Mononuclear cell (primary cell): ENCODE data around the gene USP8. TPM values are rescaled to one million over a fixed set of nuclear protein-coding genes. Genes with fewer than 3 reads are reported as not detected.
"Not testable (repeated sequence)": the region's sequence is repeated elsewhere in the genome, so short reads cannot be mapped to it uniquely, and the experiment has no call there.

Source experiments
- H3K27me3 ChIP-seq: 2 replicates; pipeline ENCODE4 v1.6.0; 2011; ENCODE audit warnings: low read length, control low read depth; ENCODE audit not compliant: insufficient read depth
- H3K4me1 ChIP-seq: 2 replicates; pipeline ENCODE4 v1.5.1; 2011; ENCODE audit warnings: mild to moderate bottlenecking, low read length, control low read depth; ENCODE audit not compliant: insufficient read depth
- H3K4me3 ChIP-seq: 2 replicates; pipeline ENCODE4 v1.5.1; 2011; ENCODE audit warnings: mild to moderate bottlenecking, low read length, moderate library complexity
- H3K9me3 ChIP-seq: 2 replicates; pipeline ENCODE4 v1.5.1; 2011; ENCODE audit warnings: low read depth, mild to moderate bottlenecking, control low read depth, low read length
- total RNA-seq: library from RNA; depleted of rRNA; stranded (reverse); fragments of >200 nt; gene quantifications from one replicate; pipeline ENCODE4 v1.2.3, GENCODE V29; 2012

The USP8 gene
- 73.7 TPM for total RNA-seq

GRCh38 chr15:50424066-50424890 is at the start of gene USP8:
USP8 (plus strand) TSS chr15:50424405; CDS start chr15:50439074, 14,669 bp downstream.
- Histone ChIP-seq H3K4me1 (peaks cover 30% of the 10 kb centered on the region), H3K4me3 (peak within 1 kb of the TSS; percentile 99), H3K27me3 (no peaks in the 10 kb centered on the region), H3K9me3 (no peaks in the 10 kb centered on the region)

GRCh38 chr15:50377867-50378751 is 46.1 kb upstream of the USP8 start:
- no peaks in the 10 kb centered on the region for H3K9me3 ChIP-seq
- peaks cover 8% of the 10 kb centered on the region for H3K4me1 ChIP-seq
- H3K27me3 ChIP-seq: no peaks in the 10 kb centered on the region
- no peak overlapping the region for H3K4me3 ChIP-seq

- Histone ChIP-seq H3K4me3 (no peak overlapping the region), H3K4me1 (peaks cover 8% of the 10 kb centered on the region), H3K27me3 (no peaks in the 10 kb centered on the region), H3K9me3 (no peaks in the 10 kb centered on the region)
These were observed 45.4 kb upstream of the USP8 start for GRCh38 chr15:50378776-50379175.

- H3K4me3 ChIP-seq, H3K27me3 ChIP-seq, H3K9me3 ChIP-seq: not testable (repeated sequence)
These were observed 44.8 kb upstream of the USP8 start for GRCh38 chr15:50379413-50379812.

GRCh38 chr15:50380089-50380488 is 44.1 kb upstream of the USP8 start:
- Histone ChIP-seq H3K4me1 (peaks cover 8% of the 10 kb centered on the region), H3K27me3 (no peaks in the 10 kb centered on the region), H3K9me3 (no peaks in the 10 kb centered on the region), H3K4me3 (no peak overlapping the region)

More at GRCh38 chr15:50379413-50379812, 44.8 kb upstream of the USP8 start:
- H3K4me1 ChIP-seq: not testable (repeated sequence)

- no peak overlapping the region for H3K4me3 ChIP-seq
These were observed 42.8 kb upstream of the USP8 start for GRCh38 chr15:50381438-50381837.

GRCh38 chr15:50382408-50382807 is 41.8 kb upstream of the USP8 start:
- not testable (repeated sequence) for H3K27me3 ChIP-seq, H3K4me1 ChIP-seq, H3K9me3 ChIP-seq, H3K4me3 ChIP-seq

More at GRCh38 chr15:50381438-50381837, 42.8 kb upstream of the USP8 start:
- no peaks in the 10 kb centered on the region for H3K27me3 ChIP-seq
- H3K9me3 ChIP-seq: no peaks in the 10 kb centered on the region
- peaks cover 8% of the 10 kb centered on the region for H3K4me1 ChIP-seq

- H3K9me3 ChIP-seq: no peaks in the 10 kb centered on the region
- H3K27me3 ChIP-seq: no peaks in the 10 kb centered on the region
- H3K4me3 ChIP-seq: no peak overlapping the region
- peaks cover 14% of the 10 kb centered on the region for H3K4me1 ChIP-seq
These were observed 33.5 kb upstream of the USP8 start for GRCh38 chr15:50390554-50391264.

GRCh38 chr15:50391561-50391960 is 32.6 kb upstream of the USP8 start:
- H3K4me3 ChIP-seq, H3K27me3 ChIP-seq, H3K9me3 ChIP-seq: not testable (repeated sequence)
- H3K4me1 ChIP-seq: peaks cover 14% of the 10 kb centered on the region

GRCh38 chr15:50411870-50412269 is 12.3 kb upstream of the USP8 start:
- no peak overlapping the region for H3K4me3 ChIP-seq
- no peaks in the 10 kb centered on the region for H3K27me3 ChIP-seq
- no peaks in the 10 kb centered on the region for H3K9me3 ChIP-seq

GRCh38 chr15:50414624-50415023 is 9.6 kb upstream of the USP8 start:
- no peaks in the 10 kb centered on the region for H3K4me1 ChIP-seq
- H3K9me3 ChIP-seq: no peaks in the 10 kb centered on the region
- no peak overlapping the region for H3K4me3 ChIP-seq
- no peaks in the 10 kb centered on the region for H3K27me3 ChIP-seq

More at GRCh38 chr15:50411870-50412269, 12.3 kb upstream of the USP8 start:
- H3K4me1 ChIP-seq: no peaks in the 10 kb centered on the region

- Histone ChIP-seq H3K4me3 (no peak overlapping the region), H3K4me1 (no peaks in the 10 kb centered on the region), H3K27me3 (no peaks in the 10 kb centered on the region), H3K9me3 (no peaks in the 10 kb centered on the region)
These were observed 8.3 kb upstream of the USP8 start for GRCh38 chr15:50415752-50416404.

GRCh38 chr15:50416890-50417289 is 7.3 kb upstream of the USP8 start:
- Histone ChIP-seq H3K4me3 (no peak overlapping the region), H3K4me1 (no peaks in the 10 kb centered on the region), H3K9me3 (no peaks in the 10 kb centered on the region), H3K27me3 (no peaks in the 10 kb centered on the region)

- Histone ChIP-seq H3K27me3 (no peaks in the 10 kb centered on the region), H3K4me1 (no peaks in the 10 kb centered on the region), H3K9me3 (no peaks in the 10 kb centered on the region), H3K4me3 (no peak overlapping the region)
These were observed 6.1 kb upstream of the USP8 start for GRCh38 chr15:50418041-50418583.
